Measurements from ENCODE around the gene ATP6AP2. TPM values are rescaled to one million over a fixed set of nuclear protein-coding genes. Genes with fewer than 3 reads are reported as not detected.

The ATP6AP2 gene
- total and polyA plus RNA-seq, 9 of the 15 experiments (the other 6 are each of a cell fraction or from before 2014, with no cell fraction given), result 23.3 to 131 (median 41.9) TPM

GRCh38 chrX:40623665-40624064, 42.9 kb downstream of the ATP6AP2 start (continued):
- TF ChIP-seq ATF3 (IDR thresholded peaks at IDR 0.05) (no peak), ATF3 (CRISPR knock-in tag; conservative IDR thresholded peaks at IDR 0.05) (no peak), SIN3B (IDR thresholded peaks at IDR 0.05; ENCODE audit: low read depth) (no peak)

GRCh38 chrX:40625294-40625693, 44.5 kb downstream of the ATP6AP2 start:
- no peak for ATAC-seq
- no peak for FAIRE-seq
- no peak overlapping the region for H2AFZ ChIP-seq (ENCODE audit: low read depth, low read length)
- no peak overlapping the region for H3K9ac ChIP-seq (ENCODE audit: insufficient read depth in 1 of 2, low read depth in 2 of 2, low read length in 2 of 2)
- POLR2A ChIA-PET, result no interaction called here
- H3K4me3 ChIP-seq, result no peak overlapping the region
- H3K27me3 ChIP-seq (ENCODE audit: control insufficient read depth in 2 of 2, insufficient read depth in 2 of 2, low read length in 2 of 2), result no peaks in the 10 kb centered on the region
- CTCF ChIA-PET (ENCODE audit: low intra/inter-chr PET ratio), result no interaction called here
- in situ Hi-C loops (cut with MboI), result no loop called here
- BruUV-seq (replicated peaks), result no TSS peak
- H3K79me2 ChIP-seq (ENCODE audit: control insufficient read depth, insufficient read depth, low read length), result no peaks in the 10 kb centered on the region
- H3K9me3 ChIP-seq (replicated peaks; ENCODE audit: control insufficient read depth, insufficient read depth, low read depth, low read length), result no peaks in the 10 kb centered on the region
- no peaks in the 10 kb centered on the region for H3K4me1 ChIP-seq (replicated peaks in 1 of 2; ENCODE audit: control insufficient read depth in 2 of 2, insufficient read depth in 2 of 2, low read length in 2 of 2)
- H3K4me2 ChIP-seq (ENCODE audit: insufficient read depth, low read length), result no peak overlapping the region
- DNase-seq (ENCODE audit: extremely low read depth in 1 of 4, low spot score in 3 of 4), result no peak
- intact Hi-C loops (cut with micrococcal nuclease), result no loop called here
- H3K27ac ChIP-seq (ENCODE audit: extremely low read depth, low read depth, low read length), result no peak overlapping the region
- H3K9me1 ChIP-seq (ENCODE audit: control insufficient read depth, insufficient read depth, low read length), result no peaks in the 10 kb centered on the region
- no peaks in the 10 kb centered on the region for H4K20me1 ChIP-seq (replicated peaks; ENCODE audit: control insufficient read depth, insufficient read depth, low read length)
- 71% methylated on average over 3 of the region's 4 CpGs for WGBS (ENCODE audit: insufficient coverage, low coverage, missing lambda C conversion rate)
- peaks cover 19% of the 10 kb centered on the region; the same call in 2 of the 3 replicates for H3K36me3 ChIP-seq (ENCODE audit: control insufficient read depth, insufficient read depth, low read length)
- TF ChIP-seq RERE (CRISPR knock-in tag; IDR thresholded peaks at IDR 0.05; ENCODE audit: borderline replicate concordance), result no peak
- TF ChIP-seq PCBP1 (IDR thresholded peaks at IDR 0.05; ENCODE audit: low read depth, low read length, poor library complexity, severe bottlenecking), result no peak
- no peak for TF ChIP-seq CREB5 (CRISPR knock-in tag; IDR thresholded peaks at IDR 0.05)
- no peak for TF ChIP-seq TFE3 (CRISPR knock-in tag; IDR thresholded peaks at IDR 0.05)
- no peak for TF ChIP-seq OTX1 (CRISPR knock-in tag; IDR thresholded peaks at IDR 0.05)
- no peak for TF ChIP-seq RUNX1 (IDR thresholded peaks at IDR 0.05; ENCODE audit: low read depth)
